CD4-positive, alpha-beta T cell (primary cell): ENCODE data around the gene AIFM3. TPM values are rescaled to one million over a fixed set of nuclear protein-coding genes. Genes with fewer than 3 reads are reported as not detected.

Experiments
- ATAC-seq: fragments of 200-7000 bp; cut with Tn5 transposase; one replicate; pipeline ENCODE4 v1.10.0; 2022; ENCODE audit warnings: mild to moderate bottlenecking; ENCODE audit not compliant: poor library complexity
- CTCF ChIA-PET: fragments of 350-600 bp; sonication (Branson Sonifier 250); formaldehyde crosslinking; loops from one replicate; lab custom pipeline; 2021; ENCODE audit warnings: antibody characterized with exemption, inconsistent platforms; lab: Charles Lee
- POLR2A ChIA-PET: fragments of 350-600 bp; sonication (Branson Sonifier 250); formaldehyde crosslinking; loops from one replicate; lab custom pipeline; 2021; ENCODE audit warnings: antibody characterized with exemption, inconsistent platforms; lab: Charles Lee
- DNase-seq, 14 experiments: peaks; one replicate each; pipeline ENCODE4 v3.0.0-alpha.2; 2013 to 2020; ENCODE audit warnings: mixed read lengths in 2 of 14
- H3K27ac ChIP-seq, 2 donors: one replicate each; pipeline versions ENCODE4 v1.5.1 to v1.7.0; 2013; ENCODE audit warnings: low read length in 2 of 2, low read depth in 1 of 2, mild to moderate bottlenecking in 1 of 2
- H3K27me3 ChIP-seq, 2 experiments: 1 replicate in 1 of 2; 2 replicates in 1 of 2; pipeline versions ENCODE4 v1.6.1 to v1.7.0; 2013; ENCODE audit warnings: low read length in 2 of 2, control low read depth in 1 of 2, mild to moderate bottlenecking in 1 of 2, moderate library complexity in 1 of 2; ENCODE audit not compliant: insufficient read depth in 2 of 2, control insufficient read depth in 1 of 2
- H3K36me3 ChIP-seq: one replicate; pipeline ENCODE4 v1.6.1; 2013; ENCODE audit warnings: low read length, control low read depth; ENCODE audit not compliant: insufficient read depth
- H3K4me1 ChIP-seq: one replicate; pipeline ENCODE4 v1.6.1; 2013; ENCODE audit warnings: low read length, control low read depth; ENCODE audit not compliant: insufficient read depth
- H3K4me3 ChIP-seq: one replicate; pipeline ENCODE4 v1.5.1; 2013; ENCODE audit warnings: mild to moderate bottlenecking, low read length, moderate library complexity
- H3K9me3 ChIP-seq, 2 experiments: 1 replicate in 1 of 2; 2 replicates in 1 of 2; pipeline versions ENCODE4 v1.6.1 to v1.7.0; 2013; ENCODE audit warnings: low read length in 2 of 2, mild to moderate bottlenecking in 2 of 2, control low read depth in 1 of 2, moderate library complexity in 1 of 2; ENCODE audit not compliant: control insufficient read depth in 1 of 2, insufficient read depth in 1 of 2
- H3K27ac Mint-ChIP-seq: one replicate; pipeline ENCODE4 v1.8.0; 2020; ENCODE audit warnings: mixed read lengths
- H3K27me3 Mint-ChIP-seq: one replicate; pipeline ENCODE4 v1.8.0; 2021; ENCODE audit warnings: mixed read lengths
- H3K36me3 Mint-ChIP-seq: one replicate; pipeline ENCODE4 v1.8.0; 2021; ENCODE audit warnings: low read depth, mixed read lengths
- H3K4me1 Mint-ChIP-seq: one replicate; pipeline ENCODE4 v1.8.0; 2021; ENCODE audit warnings: low read depth, mixed read lengths
- H3K4me3 Mint-ChIP-seq: one replicate; pipeline ENCODE4 v1.8.0; 2020; ENCODE audit warnings: mild to moderate bottlenecking, mixed read lengths
- H3K9me3 Mint-ChIP-seq: one replicate; pipeline ENCODE4 v1.8.0; 2020; ENCODE audit warnings: mixed read lengths
- intact Hi-C, 2 experiments: fragments of 100-400 bp; cut with DNase I in 1 of 2; cut with micrococcal nuclease in 1 of 2; formaldehyde crosslinking; loops; one replicate each; pipeline versions ENCODE4 v1.15.1 to v1.9.0; 2023 to 2025; cut with DNase I, micrococcal nuclease
- total RNA-seq, 174 experiments: library from RNA in 2 of 174; stranded (reverse) in 2 of 174; gene quantifications; one replicate each; pipeline ENCODE4 v1.2.3 and lab custom pipeline; 2021 to 2026
- TF ChIP-seq, protein P1 (sequence below): fragments of 200-600 bp; IDR thresholded peaks from one replicate; pipeline ENCODE4 v1.8.0; 2022; ENCODE audit warnings: antibody characterized with exemption, mild to moderate bottlenecking

AIFM3 gene
- total RNA-seq, 2 experiments from 2014 or later, result 0.34 to 0.41 TPM

GRCh38 chr22:20987375-20987774, 20.3 kb downstream of the AIFM3 start:
- POLR2A ChIA-PET, result no interaction called here

GRCh38 chr22:20988573-20989322, 21.7 kb downstream of the AIFM3 start:
- no peak for ATAC-seq
- no peak overlapping the region for H3K27ac Mint-ChIP-seq
- no peaks in the 10 kb centered on the region for H3K27me3 Mint-ChIP-seq
- TF ChIP-seq, protein P1, sequence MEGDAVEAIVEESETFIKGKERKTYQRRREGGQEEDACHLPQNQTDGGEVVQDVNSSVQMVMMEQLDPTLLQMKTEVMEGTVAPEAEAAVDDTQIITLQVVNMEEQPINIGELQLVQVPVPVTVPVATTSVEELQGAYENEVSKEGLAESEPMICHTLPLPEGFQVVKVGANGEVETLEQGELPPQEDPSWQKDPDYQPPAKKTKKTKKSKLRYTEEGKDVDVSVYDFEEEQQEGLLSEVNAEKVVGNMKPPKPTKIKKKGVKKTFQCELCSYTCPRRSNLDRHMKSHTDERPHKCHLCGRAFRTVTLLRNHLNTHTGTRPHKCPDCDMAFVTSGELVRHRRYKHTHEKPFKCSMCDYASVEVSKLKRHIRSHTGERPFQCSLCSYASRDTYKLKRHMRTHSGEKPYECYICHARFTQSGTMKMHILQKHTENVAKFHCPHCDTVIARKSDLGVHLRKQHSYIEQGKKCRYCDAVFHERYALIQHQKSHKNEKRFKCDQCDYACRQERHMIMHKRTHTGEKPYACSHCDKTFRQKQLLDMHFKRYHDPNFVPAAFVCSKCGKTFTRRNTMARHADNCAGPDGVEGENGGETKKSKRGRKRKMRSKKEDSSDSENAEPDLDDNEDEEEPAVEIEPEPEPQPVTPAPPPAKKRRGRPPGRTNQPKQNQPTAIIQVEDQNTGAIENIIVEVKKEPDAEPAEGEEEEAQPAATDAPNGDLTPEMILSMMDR, result no peak
- intact Hi-C loops, result loop anchor here in 1 of 2 experiments (10.0 kb wide), 1 partner anchor 134 kb away; the partner anchor contains the start of genes PI4KA and SNAP29
- POLR2A ChIA-PET, result no interaction called here
- H3K36me3 ChIP-seq, result peaks cover 69% of the 10 kb centered on the region
- H3K4me3 Mint-ChIP-seq, result no peak overlapping the region
- H3K9me3 ChIP-seq, result no peaks in the 10 kb centered on the region
- H3K27me3 ChIP-seq, result no peaks in the 10 kb centered on the region
- CTCF ChIA-PET, result no interaction called here
- no peaks in the 10 kb centered on the region for H3K9me3 Mint-ChIP-seq
- no peak overlapping the region for H3K27ac ChIP-seq
- no peak for DNase-seq
- H3K4me1 ChIP-seq, result peaks cover 14% of the 10 kb centered on the region
- H3K4me1 Mint-ChIP-seq, result peaks cover 6% of the 10 kb centered on the region
- no peak overlapping the region for H3K4me3 ChIP-seq
- peaks cover 23% of the 10 kb centered on the region for H3K36me3 Mint-ChIP-seq

More at GRCh38 chr22:20987375-20987774, 20.3 kb downstream of the AIFM3 start:
- CTCF ChIA-PET, result interaction anchor here (0.6 kb wide), 1 partner anchor 75 kb away, joined by 3 read pairs; no protein-coding TSS in a partner anchor
- H3K4me3 ChIP-seq, result no peak overlapping the region
- ATAC-seq (no peak), DNase-seq (no peak)
- no peaks in the 10 kb centered on the region for H3K27me3 Mint-ChIP-seq
- no peak overlapping the region for H3K27ac Mint-ChIP-seq
- intact Hi-C loops, result loop anchor here in 1 of 2 experiments (10.0 kb wide), 1 partner anchor 133 kb away; the partner anchor contains the start of genes PI4KA and SNAP29
- no peak overlapping the region for H3K27ac ChIP-seq
- no peak overlapping the region for H3K4me3 Mint-ChIP-seq
- peaks cover 29% of the 10 kb centered on the region for H3K36me3 Mint-ChIP-seq
- H3K4me1 ChIP-seq, result peaks cover 27% of the 10 kb centered on the region
- no peaks in the 10 kb centered on the region for H3K9me3 Mint-ChIP-seq
- peaks cover 18% of the 10 kb centered on the region for H3K4me1 Mint-ChIP-seq
- TF ChIP-seq, protein P1, result no peak
- no peaks in the 10 kb centered on the region for H3K27me3 ChIP-seq
- no peaks in the 10 kb centered on the region for H3K9me3 ChIP-seq
- H3K36me3 ChIP-seq, result peaks cover 59% of the 10 kb centered on the region

DNA sequence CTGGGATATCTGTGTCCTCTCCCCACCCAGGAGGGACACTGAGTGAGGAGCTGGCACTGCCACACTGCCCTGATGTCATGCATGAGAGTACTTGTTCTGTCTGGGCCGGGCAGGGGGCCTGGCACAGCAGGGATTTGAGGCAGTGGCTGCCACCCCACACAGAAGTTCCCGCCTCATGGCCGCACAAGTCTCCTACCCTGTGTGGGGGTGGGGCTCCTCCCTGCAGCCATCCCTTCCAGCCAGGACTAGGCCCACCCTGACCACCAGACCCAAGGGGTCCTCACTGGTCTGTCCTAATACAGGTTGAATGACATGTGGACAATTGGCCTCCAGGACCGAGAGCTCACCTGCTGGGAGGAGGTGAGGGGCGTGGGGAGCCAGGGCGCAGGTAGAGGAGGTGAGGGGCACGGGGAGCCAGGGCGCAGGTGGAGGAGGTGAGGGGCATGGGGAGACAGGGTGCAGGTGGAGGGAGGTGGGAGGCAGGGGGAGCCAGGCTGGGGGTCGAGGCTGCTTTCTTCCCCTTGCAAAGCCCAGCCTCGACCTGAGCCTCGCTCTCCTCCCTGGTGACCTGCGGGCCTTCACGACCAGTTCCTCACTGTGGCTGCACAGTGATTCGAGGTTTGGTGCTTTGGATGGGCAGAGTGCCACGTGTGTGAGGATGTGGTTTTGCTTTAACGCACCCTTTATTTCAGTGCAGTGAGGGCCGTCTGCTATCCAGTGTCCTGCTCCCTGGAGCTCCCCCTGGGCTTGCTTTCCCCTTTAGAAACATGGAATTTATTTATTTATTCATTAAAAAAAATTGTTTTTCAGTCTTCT, 22.5 kb downstream of the AIFM3 start:
- TF ChIP-seq, protein P1, result no peak
- ChIA-PET CTCF (no interaction called here), POLR2A (interaction anchor here (1.2 kb wide), 1 partner anchor 9 kb away, joined by 3 read pairs; no protein-coding TSS in a partner anchor)
- H3K27me3 ChIP-seq, result no peaks in the 10 kb centered on the region
- no peak overlapping the region for H3K4me3 Mint-ChIP-seq
- DNase-seq, result no peak
- H3K27ac ChIP-seq, result no peak overlapping the region
- peaks cover 13% of the 10 kb centered on the region for H3K4me1 ChIP-seq
- H3K27me3 Mint-ChIP-seq, result no peaks in the 10 kb centered on the region
- H3K27ac Mint-ChIP-seq, result no peak overlapping the region
- no peak for ATAC-seq
- H3K9me3 ChIP-seq, result no peaks in the 10 kb centered on the region
- H3K4me3 ChIP-seq, result no peak overlapping the region
- H3K36me3 ChIP-seq, result peaks cover 66% of the 10 kb centered on the region
- peaks cover 19% of the 10 kb centered on the region for H3K36me3 Mint-ChIP-seq
- intact Hi-C loops, result loop anchor here (5.0 to 10.0 kb wide), 2 partner anchors 53 to 135 kb away; partner anchors contain the start of genes PI4KA (in 1 of the 2) and SNAP29 (in 1 of the 2)
- H3K4me1 Mint-ChIP-seq, result no peaks in the 10 kb centered on the region
- no peaks in the 10 kb centered on the region for H3K9me3 Mint-ChIP-seq
